Peyer's patch (tissue), 4 donors: ENCODE measurements around the gene NCR1. TPM values are rescaled to one million over a fixed set of nuclear protein-coding genes. Genes with fewer than 3 reads are reported as not detected.

Source experiments
- small RNA-seq, 2 donors: library from RNA; depleted of rRNA; stranded (forward); fragments of <200 nt; gene quantifications; one replicate each; pipeline ENCODE3, GENCODE V24; 2016
- total RNA-seq, 4 donors: library from RNA; depleted of rRNA; stranded (reverse); fragments of >200 nt; gene quantifications; one replicate each; pipeline ENCODE4 v1.1.0, GENCODE V29; 2016

NCR1 gene
- total RNA-seq, 4 donors from 2014 or later = 2.1 to 2.7 TPM; not detected in 2

Small RNA genes within 50 kb of the gene (small RNA-seq; reads per million reads assigned to genes)
- gene AC011476.8 (0 reads per million in 2 donors), gene RNU6-222P (0 reads per million in 2 donors)

Other genes with a start within 250 kb of the NCR1 start
- 1 to 10 TPM in 2 of 4 donors, under 1 TPM in 1, not detected in 1; 0.53 to 2.8 (median 2.6) TPM for gene LILRB4, start 243.2 kb upstream of the NCR1 start, total RNA-seq
- not detected for gene KIR3DL3, start 181.7 kb upstream of the NCR1 start, total RNA-seq
- gene KIR2DL3, start 167.6 kb upstream of the NCR1 start, total RNA-seq = not detected
- not detected for gene KIR2DL1, start 136.4 kb upstream of the NCR1 start, total RNA-seq
- gene KIR2DL4, start 102.5 kb upstream of the NCR1 start, total RNA-seq = 1 to 10 TPM in 1 of 4 donors, not detected in 3; 2.0 TPM
- not detected for gene KIR3DL1, start 89.7 kb upstream of the NCR1 start, total RNA-seq
- gene KIR2DS4, start 73.5 kb upstream of the NCR1 start, total RNA-seq = not detected
- not detected for gene KIR3DL2, start 55.7 kb upstream of the NCR1 start, total RNA-seq
- not detected for gene FCAR, start 31.9 kb upstream of the NCR1 start, total RNA-seq
- not detected for gene NLRP7, start 41.4 kb downstream of the NCR1 start, total RNA-seq
- gene NLRP2, start 60.2 kb downstream of the NCR1 start, total RNA-seq = 10 to 100 TPM in 2 of 4 donors, 1 to 10 TPM in 2; 9.2 to 24.9 (median 11.6) TPM
- gene GP6, start 132.1 kb downstream of the NCR1 start, total RNA-seq = under 1 TPM in 1 of 4 donors, not detected in 3; 0.57 TPM
- gene RDH13, start 157.0 kb downstream of the NCR1 start, total RNA-seq = 10 to 100 TPM; 21.5 to 84.2 (median 49.0) TPM
- 10 to 100 TPM in 3 of 4 donors, 1 to 10 TPM in 1; 5.0 to 43.8 (median 23.1) TPM for gene EPS8L1, start 169.7 kb downstream of the NCR1 start, total RNA-seq
- gene PPP1R12C, start 211.5 kb downstream of the NCR1 start, total RNA-seq = 100 to 1,000 TPM; 113 to 512 (median 193) TPM
- gene TNNT1, start 243.1 kb downstream of the NCR1 start, total RNA-seq = not detected